Lower leg skin (tissue), 3 donors: Measurements from ENCODE around the gene SLC45A2.

Experiments used
- CTCF ChIP-seq, 3 donors: fragments of 450-650 bp; IDR thresholded peaks; one replicate each; pipeline ENCODE4 v1.5.1; 2016; ENCODE audit warnings: antibody characterized with exemption in 3 of 3, mild to moderate bottlenecking in 3 of 3, moderate library complexity in 2 of 3
- POLR2A ChIP-seq, 2 donors: fragments of 450-650 bp; IDR thresholded peaks; one replicate each; pipeline ENCODE4 v1.6.1; 2016 to 2017; ENCODE audit warnings: antibody characterized with exemption in 2 of 2, mild to moderate bottlenecking in 1 of 2, moderate library complexity in 1 of 2

- TF ChIP-seq CTCF (IDR thresholded peaks at IDR 0.05) (no peak), POLR2A (IDR thresholded peaks at IDR 0.05) (no peak)
Observed at GRCh38 chr5:33933723-33934169, 50.7 kb downstream of the SLC45A2 start.
